GM21786 (cell line): ENCODE measurements around the gene ITGB2.

ENCODE experiments used
- ATAC-seq: cut with Tn5 transposase; IDR thresholded peaks from one replicate; pipeline ENCODE4 v1.9.1; 2021; ENCODE audit not compliant: unreplicated experiment

ITGB2 gene

DNA sequence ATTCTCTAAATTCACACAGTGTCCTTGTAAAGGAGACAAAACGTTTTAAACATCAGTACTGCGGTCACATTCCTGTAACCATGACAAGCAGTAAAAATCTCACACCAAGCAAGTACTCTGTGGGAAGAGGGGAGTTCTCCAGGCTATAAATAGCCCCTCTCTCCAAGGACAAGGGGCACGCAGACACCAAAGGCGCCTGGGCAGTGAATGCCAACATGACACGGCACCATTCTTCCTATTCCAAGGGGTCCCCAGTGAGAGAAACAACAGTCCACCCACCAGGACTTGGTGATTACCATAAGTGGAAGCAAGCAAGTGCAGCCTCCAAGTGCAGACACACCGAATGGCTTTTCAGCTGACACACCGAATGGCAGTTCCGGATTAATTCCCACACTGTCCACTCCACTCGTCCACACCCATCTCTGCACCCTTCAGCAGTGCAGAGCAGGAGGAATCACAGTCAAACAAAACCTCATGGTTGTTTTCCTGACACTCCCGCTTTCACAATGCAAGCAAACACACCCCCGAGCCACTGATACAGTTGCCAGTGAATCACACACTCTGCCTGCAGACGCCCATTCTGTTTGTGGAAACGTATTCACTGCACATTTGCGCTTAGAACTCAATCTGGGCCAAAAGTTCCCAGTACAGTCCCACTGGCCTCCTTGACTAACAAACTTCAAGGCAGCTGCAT lies 49.0 kb downstream of the ITGB2 start:
- ATAC-seq: no peak

DNA sequence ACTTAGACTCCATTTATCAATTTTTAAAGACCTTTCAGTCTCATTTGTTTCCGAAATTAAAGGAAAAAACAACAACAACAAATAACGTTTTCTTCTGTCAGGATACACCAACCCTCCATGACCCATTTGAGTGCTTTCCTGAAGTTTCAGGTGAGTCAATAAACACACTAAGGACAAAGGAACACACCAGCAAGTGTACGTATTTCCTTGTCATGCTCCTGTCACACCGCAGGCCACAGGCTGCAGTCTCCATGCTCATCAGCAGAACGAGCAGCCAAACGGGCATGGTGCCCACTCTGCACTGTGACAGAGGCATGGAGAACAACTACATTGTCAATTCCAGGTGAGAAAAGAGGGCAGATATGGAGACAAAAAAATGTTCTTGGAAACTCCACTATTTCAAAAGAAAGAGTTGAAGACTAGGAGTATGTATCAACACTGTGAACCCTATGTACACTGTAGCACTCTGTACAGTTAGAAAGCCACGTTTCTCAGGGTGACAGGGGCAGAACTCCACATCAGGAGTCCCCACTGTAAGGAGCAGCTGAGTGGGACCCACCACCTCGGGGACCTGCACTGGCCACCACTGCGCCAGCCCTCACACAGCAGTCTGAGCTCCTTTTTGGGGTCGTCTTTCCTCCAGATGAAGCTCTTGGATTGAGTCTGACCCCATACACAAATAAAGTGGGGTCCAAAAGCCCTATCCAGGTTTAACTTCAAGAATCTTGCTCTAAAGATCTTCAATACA lies 49.8 kb downstream of the ITGB2 start:
- no peak for ATAC-seq

DNA sequence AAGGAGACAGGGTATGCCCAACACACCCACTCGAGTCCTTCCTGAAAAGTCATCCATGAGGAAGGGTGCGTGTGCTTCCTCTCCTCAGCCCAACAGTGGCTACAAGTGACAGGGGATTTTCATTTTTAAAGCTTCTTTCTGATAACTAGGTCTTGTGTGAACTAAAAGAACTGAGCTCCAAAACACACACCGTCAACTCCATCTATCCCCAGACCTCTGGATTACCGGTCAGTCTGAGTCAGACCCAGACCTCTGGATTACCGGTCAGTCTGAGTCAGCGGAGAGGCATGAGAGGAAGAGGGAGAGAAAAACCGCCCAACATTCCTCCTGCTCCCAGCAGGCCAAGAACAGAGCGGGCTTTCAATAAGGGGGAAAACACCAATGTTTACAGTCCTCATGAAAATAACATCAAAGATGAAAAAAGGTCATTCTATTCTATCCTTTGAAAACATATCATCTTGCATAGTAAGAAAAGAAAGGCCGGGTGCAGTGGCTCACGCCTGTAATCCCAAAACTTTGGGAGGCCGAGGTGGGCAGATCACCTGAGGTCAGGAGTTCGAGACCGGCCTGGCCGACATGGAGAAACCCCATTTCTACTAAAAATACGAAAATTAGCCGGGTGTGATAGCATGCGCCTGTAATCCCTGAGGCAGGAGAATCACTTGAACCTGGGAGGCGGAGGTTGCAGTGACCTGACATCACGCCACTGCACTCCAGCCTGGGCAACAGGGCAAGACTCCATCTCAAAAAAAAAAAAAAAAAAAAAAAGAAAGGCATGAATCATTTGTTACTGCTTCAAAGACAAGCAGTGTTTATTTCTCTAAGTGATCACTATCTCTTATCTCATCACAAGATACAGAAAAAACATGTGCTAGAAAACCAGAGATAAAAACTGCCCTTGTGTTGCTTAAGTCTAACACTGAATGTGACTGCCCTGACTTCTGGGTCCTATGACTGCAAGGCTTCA lies 50.6 kb downstream of the ITGB2 start:
- ATAC-seq: no peak

DNA sequence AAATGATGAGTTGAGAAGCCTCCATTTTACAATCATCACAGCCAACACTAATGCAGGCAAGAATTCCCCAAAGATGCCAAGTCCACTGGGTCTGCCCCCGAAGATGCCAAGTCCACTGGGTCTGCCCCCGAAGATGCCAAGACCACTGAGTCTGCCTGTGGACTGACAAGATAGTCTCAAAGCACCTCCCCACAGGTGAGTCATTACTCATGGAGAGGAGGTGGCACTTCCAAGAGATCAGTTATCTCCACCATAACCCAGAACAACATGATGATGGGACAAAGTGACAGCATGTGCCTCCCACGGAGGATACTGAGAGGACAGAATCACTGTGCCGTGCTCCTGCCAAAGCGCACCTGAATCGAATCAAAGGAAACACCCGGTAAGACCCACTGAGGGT lies 52.0 kb downstream of the ITGB2 start:
- ATAC-seq: no peak

DNA sequence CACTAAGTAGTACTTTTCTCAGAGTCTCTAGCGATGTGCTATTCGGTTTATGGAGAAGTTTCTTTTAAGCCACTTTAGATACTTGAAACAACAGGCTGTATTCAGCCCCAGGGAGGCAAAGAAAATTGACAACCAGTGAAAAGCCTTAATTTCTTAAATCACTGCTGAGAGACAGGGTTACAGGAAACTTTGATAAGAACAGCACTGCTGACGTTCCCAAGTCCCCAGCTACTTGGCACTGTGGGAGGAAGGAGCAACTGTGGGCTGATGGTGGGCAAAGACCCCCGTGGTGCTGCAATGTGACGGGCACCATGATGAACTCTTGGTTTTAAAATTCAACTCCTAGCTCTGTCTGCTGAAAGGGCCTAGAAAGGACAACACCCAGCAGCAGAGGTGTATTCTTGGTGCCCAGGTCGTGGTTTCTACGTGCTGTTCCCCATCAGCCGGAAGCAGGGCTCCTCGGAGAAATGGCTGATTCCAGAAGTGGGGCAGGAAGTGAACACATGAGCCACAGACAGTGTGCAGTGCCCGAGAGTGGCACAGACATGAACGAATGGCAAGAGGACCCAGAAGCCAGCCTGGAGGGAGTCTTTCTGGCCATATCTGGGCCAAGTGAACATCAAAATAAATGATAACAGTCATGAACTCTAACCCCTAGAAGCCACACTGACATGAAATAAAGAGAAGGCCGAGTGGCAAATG lies 52.5 kb downstream of the ITGB2 start:
- no peak for ATAC-seq

DNA sequence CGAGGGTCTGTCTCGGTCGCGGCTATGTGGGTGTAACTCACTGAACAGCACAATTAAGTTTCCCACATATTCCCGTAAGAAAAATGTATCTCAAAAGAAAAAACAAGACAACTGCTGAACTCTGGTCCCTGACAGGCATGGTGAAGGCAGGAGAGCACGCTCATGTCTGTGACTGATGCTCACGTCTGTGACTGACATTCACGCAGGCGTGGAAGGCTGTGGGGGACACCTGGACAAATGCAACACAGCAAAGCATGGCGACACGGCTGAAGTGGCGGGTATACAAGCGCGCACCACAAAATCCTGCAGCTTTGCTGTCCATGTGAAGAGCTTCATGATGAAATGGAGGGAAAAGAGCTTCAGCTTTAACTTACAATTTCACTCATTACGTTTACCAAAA lies 53.2 kb downstream of the ITGB2 start:
- ATAC-seq: no peak

DNA sequence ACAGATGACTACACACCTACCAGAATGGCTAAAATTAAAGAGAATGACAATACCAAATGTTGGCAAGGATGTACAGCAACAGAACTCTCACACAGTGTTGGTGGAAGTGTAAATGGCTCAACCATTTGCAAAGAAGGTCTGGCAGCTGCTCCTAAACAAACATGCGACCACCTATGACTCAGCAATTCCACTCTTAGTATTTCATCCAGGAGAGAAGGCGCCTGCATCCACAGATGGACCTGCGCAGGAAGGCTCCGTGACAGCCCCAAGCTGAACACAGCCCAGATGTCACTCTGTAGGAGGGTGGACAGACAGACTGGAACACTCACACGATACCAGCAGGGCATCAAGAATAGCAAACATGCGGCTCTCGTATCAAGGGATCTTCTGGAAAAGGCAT lies 53.9 kb downstream of the ITGB2 start:
- no peak for ATAC-seq

DNA sequence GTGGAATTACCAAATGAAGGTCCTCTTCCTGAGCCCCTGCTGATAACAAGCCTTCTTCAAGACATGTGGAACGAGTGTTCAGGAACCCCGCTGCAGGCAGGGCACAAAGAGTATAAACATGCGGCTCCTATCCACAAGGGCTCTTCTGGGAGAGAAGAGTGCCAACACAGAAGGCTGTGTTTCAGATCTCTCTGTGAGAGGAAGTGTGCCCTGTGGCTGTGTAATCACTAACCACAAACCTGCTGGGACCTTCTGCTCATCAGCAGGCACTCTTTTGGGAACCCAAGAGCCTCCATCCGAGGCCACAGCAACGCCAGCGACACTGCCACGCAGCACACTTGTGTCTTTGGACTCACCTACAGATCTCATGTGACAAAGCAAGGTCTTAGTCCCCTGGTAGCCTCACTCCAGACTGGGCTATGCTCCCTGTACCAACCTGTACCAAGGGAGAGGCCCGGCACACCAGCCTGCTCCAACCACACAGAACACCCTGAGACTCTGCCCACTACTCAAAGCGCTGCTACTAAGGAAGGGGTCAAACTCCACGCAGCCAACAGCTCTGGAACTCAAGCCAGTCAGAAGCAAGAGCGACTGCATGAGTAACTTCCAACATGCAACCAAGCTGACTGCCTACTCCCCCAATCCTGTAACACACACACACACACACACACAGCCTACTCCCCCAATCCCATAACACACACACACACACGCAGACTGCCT lies 55.0 kb downstream of the ITGB2 start:
- ATAC-seq: peak; percentile 58

DNA sequence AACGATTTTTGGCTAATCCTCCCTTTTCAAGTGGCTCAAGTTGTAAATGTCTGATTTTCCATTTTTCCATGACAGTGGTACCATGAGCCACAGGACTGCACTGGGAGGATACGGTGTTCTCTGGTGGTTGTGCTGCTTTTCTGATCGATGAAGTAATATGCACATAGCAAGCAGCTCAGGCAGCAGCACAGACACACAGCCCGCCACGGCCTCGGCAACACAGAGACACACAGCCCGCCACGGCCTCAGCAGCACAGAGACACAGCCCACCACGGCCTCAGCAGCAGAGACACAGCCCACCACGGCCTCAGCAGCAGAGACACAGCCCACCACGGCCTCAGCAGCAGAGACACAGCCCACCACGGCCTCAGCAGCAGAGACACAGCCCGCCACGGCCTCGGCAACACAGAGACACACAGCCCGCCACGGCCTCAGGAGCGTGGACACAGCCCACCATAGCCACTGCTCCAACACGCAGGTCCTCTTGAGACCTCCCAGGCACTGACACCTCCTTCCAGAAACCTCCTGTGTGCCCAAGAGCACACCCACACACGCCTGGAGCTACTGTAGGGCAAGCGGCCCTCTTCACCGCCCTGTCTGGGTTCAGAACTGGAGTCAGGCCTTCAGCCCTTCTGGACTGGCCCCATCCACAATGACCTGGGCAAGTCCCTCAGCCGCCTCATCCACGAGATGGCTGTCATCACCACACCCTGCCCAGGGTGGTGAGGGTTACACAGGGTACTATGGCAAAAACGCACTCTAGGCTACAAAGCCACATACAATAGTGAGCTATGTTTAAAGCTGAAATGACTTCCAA lies 57.6 kb downstream of the ITGB2 start:
- no peak for ATAC-seq

DNA sequence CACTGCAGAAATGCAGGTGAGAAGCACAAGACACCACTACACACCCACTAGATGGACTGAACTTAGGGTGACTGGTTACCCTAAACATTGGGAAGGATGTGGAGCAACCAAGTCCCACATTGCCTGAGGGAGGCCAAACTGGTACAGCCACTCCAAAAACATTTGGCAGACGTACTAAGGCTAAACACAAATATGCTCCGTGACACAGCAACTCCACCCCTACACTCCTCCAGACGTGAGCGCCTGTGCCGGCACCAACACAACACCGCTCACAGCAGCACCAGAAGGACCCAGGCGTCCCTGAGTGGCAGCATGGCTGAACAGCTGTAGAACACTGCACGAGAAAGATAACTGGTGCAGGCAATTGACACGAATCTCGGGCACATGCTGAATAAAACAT lies 61.9 kb downstream of the ITGB2 start:
- no peak for ATAC-seq

DNA sequence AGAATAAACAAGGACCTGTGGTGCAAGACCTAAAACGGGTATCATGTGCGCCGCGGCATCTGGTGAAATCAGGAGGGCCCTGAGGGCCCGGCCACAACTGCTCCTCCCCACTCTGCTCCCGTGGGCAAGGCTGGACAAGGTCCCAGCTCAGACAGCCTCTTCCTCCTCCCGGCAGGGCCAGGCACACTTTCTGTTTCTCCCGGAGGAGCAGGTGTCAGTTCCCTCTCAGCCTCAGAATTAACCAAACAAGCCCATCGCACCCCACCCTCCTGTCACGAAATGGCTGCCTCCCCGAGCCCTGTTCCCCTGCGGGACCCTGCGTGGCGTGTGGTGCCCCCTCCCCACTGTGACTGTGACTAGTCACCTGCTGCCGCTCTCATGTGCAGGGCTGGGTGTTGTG lies 62.4 kb downstream of the ITGB2 start:
- no peak for ATAC-seq

DNA sequence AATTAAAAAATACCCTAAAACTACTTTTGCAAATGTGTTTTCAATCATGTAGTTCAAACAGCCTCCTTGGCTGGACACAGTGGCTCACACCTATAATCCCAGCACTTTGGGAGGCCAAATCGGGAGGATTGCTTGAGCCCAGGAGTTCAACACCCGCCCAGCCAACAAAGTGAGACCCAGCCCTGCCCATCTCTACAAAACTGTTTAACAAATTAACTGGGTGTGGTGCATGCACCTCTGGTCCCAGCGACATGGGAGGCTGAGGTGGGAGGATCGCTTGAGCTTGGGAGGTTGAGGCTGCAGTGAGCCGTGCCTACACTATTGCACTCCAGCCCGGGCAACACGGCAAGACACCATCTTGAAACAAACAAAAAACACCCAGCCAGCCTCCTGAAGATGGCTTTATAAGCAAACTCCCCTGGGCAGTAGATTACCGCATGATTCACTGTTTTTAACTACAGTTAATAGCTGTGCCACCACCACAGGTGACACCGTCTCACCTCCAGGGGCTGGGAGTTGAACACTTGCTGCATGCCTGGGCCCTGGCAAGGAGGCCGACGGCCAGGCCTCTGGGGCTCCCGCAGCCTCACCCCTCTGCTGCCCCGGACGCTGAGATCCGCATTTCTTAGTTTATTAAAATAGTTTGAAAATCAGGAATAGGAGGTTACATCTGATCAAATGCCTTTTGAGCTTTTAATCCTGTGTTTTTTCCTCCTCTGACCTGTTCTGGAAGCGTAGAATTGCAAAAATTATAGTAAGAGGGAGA lies 63.4 kb downstream of the ITGB2 start:
- ATAC-seq: no peak

DNA sequence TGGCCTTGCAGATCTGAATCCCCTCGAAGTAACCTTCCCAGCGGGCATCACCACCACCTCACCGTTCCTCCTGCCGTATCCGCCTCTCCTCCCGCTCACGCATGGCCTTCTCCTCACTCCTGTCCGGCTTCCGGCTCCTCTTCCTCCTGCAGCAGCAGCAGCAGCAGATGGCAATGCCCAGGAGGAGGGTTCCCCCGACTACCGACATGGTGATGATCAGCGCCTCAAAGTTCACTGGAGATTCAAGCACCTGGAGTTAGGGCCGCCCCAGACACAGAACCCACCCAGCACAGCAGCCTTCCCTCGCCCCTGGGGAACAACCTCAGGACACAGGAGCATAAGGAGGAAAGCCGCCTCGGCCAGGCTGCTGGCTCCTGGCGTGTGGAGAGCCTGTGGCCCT lies 64.6 kb downstream of the ITGB2 start:
- ATAC-seq: no peak

DNA sequence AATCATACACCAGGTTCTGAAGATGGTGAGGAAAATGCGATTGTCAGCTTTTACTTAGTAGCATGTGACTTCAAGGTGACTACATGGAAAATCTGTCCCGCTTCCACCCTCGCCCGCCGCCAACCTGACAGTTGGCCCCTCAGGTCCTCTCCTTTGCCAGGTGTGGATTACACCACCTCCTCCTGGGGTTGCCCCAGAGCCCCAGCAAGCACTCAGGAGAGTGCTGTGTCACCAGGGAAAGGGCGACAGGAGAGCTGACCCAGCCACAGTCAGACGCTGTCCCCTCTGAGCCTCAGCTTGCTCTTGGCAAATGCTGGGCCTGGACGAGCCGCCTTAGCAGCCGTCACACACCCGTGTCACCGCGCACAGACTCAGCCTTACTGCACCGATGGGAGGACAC lies 65.1 kb downstream of the ITGB2 start:
- no peak for ATAC-seq

DNA sequence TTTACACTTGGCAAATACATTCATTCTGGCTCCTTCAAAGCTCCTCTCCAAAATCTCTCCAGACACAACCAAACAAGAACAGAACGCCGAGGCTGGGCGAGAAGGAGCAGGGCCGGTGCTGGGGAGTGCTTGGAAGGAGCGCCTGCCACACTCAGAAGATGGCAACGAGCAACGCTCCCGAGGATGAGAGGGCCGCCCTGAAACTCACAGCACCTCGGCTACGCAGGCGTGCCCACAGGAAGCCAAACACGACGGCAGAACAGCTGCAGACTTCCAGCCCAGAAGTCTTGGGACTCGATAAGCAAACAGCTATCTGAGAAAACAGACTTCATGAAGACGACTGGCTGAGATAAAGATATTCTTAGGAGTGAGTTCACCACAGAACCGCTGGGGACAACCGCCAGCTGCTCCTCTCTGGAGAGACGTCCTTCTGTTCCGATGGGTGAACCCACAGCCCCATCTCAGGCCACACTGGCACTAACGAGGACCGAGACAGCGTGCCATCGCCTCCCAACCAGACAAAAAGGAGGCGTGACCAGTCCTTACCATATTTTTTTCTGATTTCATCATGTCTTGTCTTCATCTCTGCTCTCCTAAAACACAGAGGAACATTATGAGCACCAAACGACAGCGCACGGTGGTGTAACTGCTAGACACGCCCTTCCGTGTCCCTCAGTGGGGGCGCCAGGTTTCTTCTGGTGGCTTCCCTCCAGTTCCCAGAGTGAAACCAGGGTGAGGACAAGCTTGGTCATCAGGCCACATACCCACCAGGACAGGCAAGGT lies 65.8 kb downstream of the ITGB2 start:
- ATAC-seq: no peak

DNA sequence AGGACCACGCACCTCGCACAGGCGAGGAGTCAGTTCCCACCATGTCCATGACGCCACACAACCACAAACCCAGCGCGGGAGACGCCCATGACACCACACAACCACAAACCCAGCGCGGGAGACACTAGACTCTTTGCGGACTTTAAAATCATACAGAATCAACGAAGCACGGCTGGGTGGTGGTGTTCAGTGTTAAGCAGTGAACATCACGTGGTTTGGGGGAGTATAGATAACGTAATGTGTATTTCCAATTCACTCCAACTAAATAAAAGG lies 66.4 kb downstream of the ITGB2 start:
- no peak for ATAC-seq

DNA sequence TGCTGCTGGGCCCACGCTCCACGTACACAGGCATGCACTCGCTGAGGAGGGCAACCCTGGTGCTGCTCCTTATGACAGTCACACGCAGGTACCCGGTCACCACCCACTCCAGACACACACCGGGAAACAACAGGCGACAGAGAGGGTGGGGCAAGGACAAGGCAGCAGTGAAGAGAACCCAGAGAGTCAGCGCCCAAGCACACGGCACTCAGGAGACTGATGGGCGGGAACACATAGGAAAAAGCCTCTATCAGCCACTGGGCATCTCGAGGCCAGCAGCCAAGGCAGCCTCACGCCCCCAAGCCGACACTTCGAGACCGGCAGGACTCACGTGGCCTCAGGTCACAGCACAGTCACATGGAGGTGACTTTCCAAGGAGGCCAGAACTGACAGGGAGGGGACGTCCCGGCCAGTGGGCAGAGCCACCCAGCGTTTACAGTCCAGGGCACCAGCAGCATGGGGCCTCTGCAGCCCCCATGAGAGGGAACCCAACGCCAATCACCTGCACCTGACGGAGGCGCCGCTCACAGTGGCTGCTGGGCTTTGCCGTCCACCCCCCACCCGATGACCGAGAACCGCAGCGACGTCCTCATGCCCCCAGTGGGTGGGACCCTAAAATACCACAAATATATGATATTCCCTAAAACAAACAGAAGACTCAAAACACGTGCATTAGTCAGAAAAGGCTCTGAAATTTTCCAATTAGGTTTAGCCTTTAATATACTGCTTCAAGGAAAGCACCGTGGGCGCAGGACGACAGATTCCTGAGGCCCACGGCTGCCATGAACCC lies 66.9 kb downstream of the ITGB2 start:
- no peak for ATAC-seq
